Activated T-helper 1 cell treated with anti-CD3 and anti-CD28 coated beads, Interleukin-12 subunit alpha, Interleukin-12 subunit beta, Interleukin-2, Interleukin-4 antibody, amounts not matched to agents 30 ng/mL and 10 ng/mL and 1 ng/mL, durations not matched to agents 14 hours and 24 hours and 36 hours (primary cell): ENCODE data around the gene SNAPC2. TPM values are rescaled to one million over a fixed set of nuclear protein-coding genes. Genes with fewer than 3 reads are reported as not detected.
"Not testable (repeated sequence)": the region's sequence is repeated elsewhere in the genome, so short reads cannot be mapped to it uniquely, and the experiment has no call there.

ENCODE experiments used
- DNase-seq: peaks from one replicate; pipeline ENCODE4 v3.0.0; 2021; ENCODE audit warnings: low spot score
- H3K27ac Mint-ChIP-seq: one replicate; pipeline ENCODE4 v1.8.0; 2021; ENCODE audit warnings: mild to moderate bottlenecking, mixed read lengths
- H3K27me3 Mint-ChIP-seq: one replicate; pipeline ENCODE4 v1.8.0; 2022; ENCODE audit warnings: mild to moderate bottlenecking, moderate library complexity, mixed read lengths; ENCODE audit not compliant: insufficient read depth
- H3K36me3 Mint-ChIP-seq: one replicate; pipeline ENCODE4 v1.8.0; 2021; ENCODE audit warnings: low read depth, mixed read lengths
- H3K4me1 Mint-ChIP-seq: one replicate; pipeline ENCODE4 v1.8.0; 2021; ENCODE audit warnings: low read depth, mixed read lengths
- H3K4me3 Mint-ChIP-seq: one replicate; pipeline ENCODE4 v1.8.0; 2021; ENCODE audit warnings: mild to moderate bottlenecking, moderate library complexity, mixed read lengths
- H3K9me3 Mint-ChIP-seq: one replicate; pipeline ENCODE4 v1.8.0; 2021; ENCODE audit warnings: mixed read lengths
- intact Hi-C: fragments of 100-400 bp; cut with micrococcal nuclease; formaldehyde crosslinking; loops from one replicate; pipeline ENCODE4 v1.15.1; 2024
- total RNA-seq: library from RNA; stranded (reverse); gene quantifications from 2 replicates; pipeline ENCODE4 v1.2.3, GENCODE V29; 2022

SNAPC2 gene
- total RNA-seq, 1 donor from 2014 or later = 21.3 TPM

DNA sequence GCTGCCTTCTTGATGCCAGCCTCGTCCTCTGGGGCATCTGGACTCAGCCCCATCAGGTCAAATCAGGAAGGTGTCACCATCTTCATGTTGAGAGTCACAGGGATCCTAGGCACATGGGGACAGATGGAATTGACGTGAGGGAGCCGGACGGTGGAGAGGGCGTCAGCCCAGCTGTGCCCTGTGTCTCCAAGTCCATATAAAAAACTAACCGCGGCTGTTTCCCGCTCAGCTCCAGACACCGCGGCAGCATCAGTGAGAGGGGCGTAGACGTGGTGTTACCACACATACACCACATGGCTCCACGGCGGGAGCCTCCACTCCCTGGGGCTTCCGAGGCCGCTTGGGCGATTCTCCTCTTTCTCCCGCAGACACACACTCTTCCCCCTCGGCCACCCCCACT, 40.3 kb upstream of the SNAPC2 start:
- Mint-ChIP-seq H3K4me1 (no peaks in the 10 kb centered on the region), H3K27me3 (peaks cover 13% of the 10 kb centered on the region), H3K4me3 (no peak overlapping the region), H3K36me3 (no peaks in the 10 kb centered on the region), H3K27ac (no peak overlapping the region), H3K9me3 (no peaks in the 10 kb centered on the region)
- intact Hi-C loops = no loop called here
- DNase-seq = no peak

DNA sequence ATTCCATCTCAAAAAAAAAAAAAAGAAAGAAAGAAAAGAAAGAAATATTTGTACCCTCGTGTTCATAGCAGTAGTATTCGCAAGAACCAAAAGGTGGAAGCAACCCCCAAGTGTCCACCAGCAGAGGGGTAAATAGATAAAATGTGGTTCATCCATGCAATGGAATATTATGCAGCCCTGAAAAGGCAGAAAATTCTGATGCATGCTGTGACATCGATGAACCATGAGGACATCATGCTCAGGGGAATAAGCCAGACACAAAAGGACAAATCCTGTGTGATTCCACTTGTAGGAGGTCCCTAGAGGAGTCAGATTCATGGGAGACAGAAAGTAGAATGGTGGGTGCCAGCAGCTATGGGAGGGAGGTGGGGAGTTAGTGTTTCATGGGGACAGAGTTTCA, 38.2 kb upstream of the SNAPC2 start:
- Mint-ChIP-seq H3K36me3 (no peaks in the 10 kb centered on the region), H3K4me3 (no peak overlapping the region), H3K4me1 (no peaks in the 10 kb centered on the region), H3K27ac (no peak overlapping the region), H3K27me3 (peaks cover 2% of the 10 kb centered on the region), H3K9me3 (no peaks in the 10 kb centered on the region)
- DNase-seq = no peak
- intact Hi-C loops = no loop called here

DNA sequence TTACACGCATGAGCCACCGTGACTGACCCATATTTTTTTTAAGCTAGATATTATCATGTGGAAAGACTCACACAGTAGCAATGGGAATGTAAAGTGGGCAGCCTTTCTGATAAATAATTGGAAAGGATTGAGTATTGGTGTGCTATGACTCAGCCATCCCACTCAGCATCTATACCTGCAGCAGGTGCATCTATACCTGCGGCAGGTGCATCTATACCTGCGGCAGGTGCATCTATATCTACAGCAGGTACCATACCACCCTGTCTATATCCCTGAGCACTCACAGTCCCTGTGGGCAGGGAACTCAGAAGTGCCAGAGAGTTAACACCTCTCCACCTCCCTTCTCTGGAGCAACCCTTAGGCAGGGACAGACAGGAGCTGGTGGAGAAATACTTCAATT, 37.0 kb upstream of the SNAPC2 start:
- Mint-ChIP-seq H3K27me3 (peaks cover 6% of the 10 kb centered on the region), H3K4me3 (no peak overlapping the region), H3K9me3 (no peaks in the 10 kb centered on the region), H3K4me1 (no peaks in the 10 kb centered on the region), H3K27ac (no peak overlapping the region), H3K36me3 (no peaks in the 10 kb centered on the region)
- intact Hi-C loops = no loop called here
- DNase-seq = no peak

DNA sequence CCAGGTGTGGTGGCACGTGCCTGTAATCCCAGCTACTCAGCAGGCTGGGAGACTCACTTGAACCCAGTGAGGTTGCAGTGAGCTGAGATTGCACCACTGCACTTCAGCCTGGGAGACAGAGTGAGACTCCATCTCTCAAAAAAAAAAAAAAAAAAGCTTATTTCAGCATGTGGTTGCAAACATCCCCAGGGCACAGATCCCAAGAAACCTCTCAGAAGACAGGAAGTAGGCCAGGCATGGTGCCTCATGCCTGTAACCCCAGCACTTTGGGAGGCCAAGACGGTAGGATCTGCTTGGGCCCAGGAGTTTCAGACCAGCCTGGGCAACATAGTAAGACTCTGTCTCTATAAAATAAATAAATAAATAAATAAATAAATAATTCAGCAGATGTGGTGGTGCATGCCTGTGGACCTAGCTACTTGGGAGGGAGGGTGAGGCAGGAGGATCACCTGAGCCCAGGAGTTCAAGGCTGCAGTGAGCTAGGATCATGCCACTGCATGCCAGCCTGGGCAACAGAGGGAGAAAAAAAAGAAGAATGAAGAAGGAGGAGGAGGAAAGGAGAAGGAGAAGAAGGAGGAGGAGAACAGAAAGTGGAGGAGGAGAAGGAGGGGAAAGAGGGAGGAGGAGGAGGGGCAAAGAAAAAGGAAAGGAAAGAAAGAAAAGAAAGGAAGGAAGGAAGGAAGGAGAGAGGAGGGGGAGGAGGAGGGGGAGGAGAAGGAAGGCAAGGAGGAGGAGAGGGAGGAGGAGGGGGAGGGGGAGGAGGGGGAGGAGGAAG, 36.2 kb upstream of the SNAPC2 start:
- H3K36me3 Mint-ChIP-seq = no peaks in the 10 kb centered on the region
- no peak overlapping the region for H3K27ac Mint-ChIP-seq
- DNase-seq = no peak
- H3K9me3 Mint-ChIP-seq = no peaks in the 10 kb centered on the region
- H3K4me1 Mint-ChIP-seq = no peaks in the 10 kb centered on the region
- H3K27me3 Mint-ChIP-seq = peaks cover 9% of the 10 kb centered on the region
- H3K4me3 Mint-ChIP-seq = no peak overlapping the region
- intact Hi-C loops = no loop called here

DNA sequence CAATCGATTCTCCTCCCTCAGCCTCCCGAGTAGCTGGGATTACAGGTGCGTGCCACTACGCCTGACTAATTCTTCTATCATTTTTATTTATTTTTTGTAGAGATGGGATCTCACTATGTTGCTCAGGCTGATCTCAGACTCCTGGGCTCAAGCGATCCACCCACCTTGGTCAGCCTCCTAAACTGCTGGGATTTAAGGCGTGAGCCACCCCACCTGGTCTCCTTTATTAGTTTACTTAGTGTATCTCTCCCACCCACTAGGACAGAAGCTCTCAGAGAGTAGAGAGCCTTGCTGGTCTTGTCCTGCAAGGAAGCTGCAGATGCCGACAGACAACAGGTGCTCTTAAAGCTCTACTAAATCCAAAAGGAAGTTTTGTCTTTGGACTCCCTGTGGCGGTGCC, 34.3 kb upstream of the SNAPC2 start:
- no peak for DNase-seq
- H3K9me3 Mint-ChIP-seq = no peaks in the 10 kb centered on the region
- H3K27me3 Mint-ChIP-seq = peaks cover 13% of the 10 kb centered on the region
- no peaks in the 10 kb centered on the region for H3K4me1 Mint-ChIP-seq
- H3K36me3 Mint-ChIP-seq = no peaks in the 10 kb centered on the region
- no peak overlapping the region for H3K4me3 Mint-ChIP-seq
- H3K27ac Mint-ChIP-seq = no peak overlapping the region
- intact Hi-C loops = no loop called here

DNA sequence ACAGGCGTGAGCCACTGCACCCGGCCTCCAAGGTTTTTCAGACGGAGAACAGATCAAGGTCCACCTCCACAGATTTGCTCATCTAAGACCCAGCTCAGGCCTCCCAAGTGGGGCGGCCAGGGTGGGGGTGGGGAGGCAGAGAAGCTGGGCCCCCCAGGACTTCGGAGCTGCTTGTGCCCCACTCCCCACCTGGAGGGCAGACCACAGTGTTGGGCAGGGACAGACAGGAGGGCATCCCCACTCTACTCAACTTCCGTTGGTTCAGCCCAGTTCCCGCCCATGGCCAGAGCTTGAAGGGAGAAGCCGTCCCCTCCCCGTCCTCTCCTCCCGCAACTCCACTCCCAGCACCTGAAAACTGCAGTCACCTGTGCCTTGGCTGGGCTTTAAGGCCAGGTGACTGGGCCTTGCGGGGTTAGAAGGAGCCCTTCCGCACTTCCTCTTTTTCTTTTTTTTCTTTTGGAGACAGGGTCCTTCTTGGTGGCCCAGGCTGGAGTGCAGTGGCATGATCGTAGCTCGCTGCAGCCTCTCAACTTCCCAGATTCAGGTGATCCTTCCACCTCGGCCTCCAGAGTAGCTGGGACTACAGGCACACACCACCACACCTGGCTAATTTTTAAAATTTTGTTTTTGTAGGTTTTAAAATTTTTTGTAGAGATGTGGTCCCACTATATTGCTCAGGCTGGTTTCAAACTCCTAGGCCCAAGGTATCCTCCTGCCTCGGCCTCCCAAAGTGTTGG, 32.6 kb upstream of the SNAPC2 start:
- peaks cover 22% of the 10 kb centered on the region for H3K27me3 Mint-ChIP-seq
- no peak overlapping the region for H3K4me3 Mint-ChIP-seq
- DNase-seq = no peak
- H3K4me1 Mint-ChIP-seq = no peaks in the 10 kb centered on the region
- no peaks in the 10 kb centered on the region for H3K9me3 Mint-ChIP-seq
- no peak overlapping the region for H3K27ac Mint-ChIP-seq
- H3K36me3 Mint-ChIP-seq = no peaks in the 10 kb centered on the region
- intact Hi-C loops = no loop called here

DNA sequence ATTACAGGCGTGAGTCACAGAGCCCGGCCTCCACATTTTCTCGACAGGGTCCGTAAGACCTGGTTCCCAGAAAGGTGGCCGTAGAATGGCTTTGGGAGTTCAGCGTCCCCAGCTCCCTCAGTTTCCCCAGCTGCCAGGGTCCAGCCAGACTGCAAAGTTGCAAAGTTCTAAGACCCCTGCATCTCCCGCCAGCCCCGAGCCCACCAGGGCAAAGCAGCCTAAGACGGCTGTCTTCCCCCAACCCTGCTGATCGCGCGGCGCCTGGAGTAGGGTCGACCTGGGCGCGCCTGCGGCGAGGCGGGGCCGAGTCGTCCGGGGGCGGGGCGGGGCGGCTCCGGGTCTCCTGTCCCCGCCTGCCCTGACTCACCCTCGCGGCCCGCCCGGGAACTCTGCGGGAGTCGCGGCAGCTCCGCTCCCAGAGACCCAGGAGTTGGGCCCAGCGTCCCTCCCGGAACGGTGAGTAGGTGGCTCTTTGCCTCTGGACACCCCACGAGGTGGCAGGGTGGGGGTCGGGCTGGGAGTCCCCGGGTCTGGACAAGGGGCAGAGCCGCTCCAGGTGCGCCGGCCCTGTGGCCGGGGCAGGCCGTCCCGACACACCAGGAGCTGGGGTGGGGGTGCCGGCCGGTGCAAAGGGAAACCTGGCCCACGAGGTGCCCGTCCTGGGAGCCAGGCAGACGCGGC, 31.9 kb upstream of the SNAPC2 start, which contains the start of gene LRRC8E:
Gene LRRC8E (plus strand): TSS at position 366 of the 681 bp plus-strand sequence. CDS start 7,094 bp downstream, outside the sequence.
- no peaks in the 10 kb centered on the region for H3K9me3 Mint-ChIP-seq
- no peak for DNase-seq
- H3K27me3 Mint-ChIP-seq = peaks cover 22% of the 10 kb centered on the region
- no peaks in the 10 kb centered on the region for H3K36me3 Mint-ChIP-seq
- no peaks in the 10 kb centered on the region for H3K4me1 Mint-ChIP-seq
- no peak within 1 kb of the TSS for H3K27ac Mint-ChIP-seq
- intact Hi-C loops = no loop called here
- no peak within 1 kb of the TSS for H3K4me3 Mint-ChIP-seq

DNA sequence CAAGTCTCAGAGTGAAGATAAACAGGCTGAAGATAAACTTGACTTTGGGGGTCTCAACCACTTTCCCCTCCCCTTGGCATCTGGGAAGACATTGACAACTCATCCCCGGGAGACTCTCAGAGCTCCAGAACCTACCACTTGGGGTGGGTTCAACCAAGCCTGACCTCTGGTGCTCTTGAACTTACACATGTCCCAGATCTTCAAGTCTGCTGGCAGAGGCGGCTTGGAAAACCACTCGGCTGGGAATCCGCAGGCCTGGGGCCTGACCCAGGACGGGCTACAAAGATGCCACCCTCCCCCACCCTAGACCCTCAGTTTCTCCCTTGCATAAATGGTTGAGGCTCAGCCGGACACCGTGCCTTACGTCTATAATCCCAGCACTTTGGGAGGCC, 31.3 kb upstream of the SNAPC2 start:
- peaks cover 22% of the 10 kb centered on the region for H3K27me3 Mint-ChIP-seq
- H3K4me1 Mint-ChIP-seq = no peaks in the 10 kb centered on the region
- DNase-seq = no peak
- H3K36me3 Mint-ChIP-seq = no peaks in the 10 kb centered on the region
- intact Hi-C loops = no loop called here
- no peaks in the 10 kb centered on the region for H3K9me3 Mint-ChIP-seq
- no peak overlapping the region for H3K27ac Mint-ChIP-seq
- no peak overlapping the region for H3K4me3 Mint-ChIP-seq

DNA sequence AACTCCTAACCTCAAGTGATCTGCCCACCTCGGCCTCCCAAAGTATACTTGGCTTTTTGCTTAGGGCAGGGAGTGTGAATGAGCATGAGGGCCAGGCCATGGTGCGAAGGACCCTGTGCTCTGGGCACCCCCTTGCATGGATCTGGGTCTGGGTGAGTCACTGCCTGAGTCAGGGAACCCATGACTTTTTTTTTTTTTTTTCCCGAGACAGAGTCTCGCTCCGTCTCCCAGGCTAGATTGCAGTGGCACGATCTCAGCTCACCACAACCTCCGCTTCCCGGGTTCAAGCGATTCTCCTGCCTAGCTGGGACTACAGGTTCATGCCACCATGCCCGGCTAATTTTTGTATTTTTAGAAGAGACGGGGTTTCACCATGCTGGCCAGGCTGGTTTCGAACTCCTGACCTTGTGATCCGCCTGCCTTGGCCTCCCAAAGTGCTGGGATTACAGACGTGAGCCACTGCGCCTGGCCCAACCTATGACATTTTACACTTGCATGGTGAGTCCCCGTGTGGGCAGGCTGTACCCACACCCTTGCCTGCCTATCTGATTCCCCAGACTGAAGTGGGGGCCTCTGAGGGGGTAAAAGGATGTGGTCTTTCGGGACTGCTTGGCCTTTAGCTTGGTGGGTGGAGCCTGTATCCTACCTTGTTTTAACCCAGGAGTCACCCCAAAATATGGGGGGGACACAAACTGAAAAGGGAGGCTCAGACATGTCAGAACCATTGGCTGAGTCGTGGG, 26.6 kb upstream of the SNAPC2 start:
- H3K36me3 Mint-ChIP-seq, H3K4me1 Mint-ChIP-seq, intact Hi-C loops, H3K9me3 Mint-ChIP-seq, H3K27ac Mint-ChIP-seq, DNase-seq, H3K4me3 Mint-ChIP-seq: not testable (repeated sequence)
- H3K27me3 Mint-ChIP-seq = peaks cover 16% of the 10 kb centered on the region

DNA sequence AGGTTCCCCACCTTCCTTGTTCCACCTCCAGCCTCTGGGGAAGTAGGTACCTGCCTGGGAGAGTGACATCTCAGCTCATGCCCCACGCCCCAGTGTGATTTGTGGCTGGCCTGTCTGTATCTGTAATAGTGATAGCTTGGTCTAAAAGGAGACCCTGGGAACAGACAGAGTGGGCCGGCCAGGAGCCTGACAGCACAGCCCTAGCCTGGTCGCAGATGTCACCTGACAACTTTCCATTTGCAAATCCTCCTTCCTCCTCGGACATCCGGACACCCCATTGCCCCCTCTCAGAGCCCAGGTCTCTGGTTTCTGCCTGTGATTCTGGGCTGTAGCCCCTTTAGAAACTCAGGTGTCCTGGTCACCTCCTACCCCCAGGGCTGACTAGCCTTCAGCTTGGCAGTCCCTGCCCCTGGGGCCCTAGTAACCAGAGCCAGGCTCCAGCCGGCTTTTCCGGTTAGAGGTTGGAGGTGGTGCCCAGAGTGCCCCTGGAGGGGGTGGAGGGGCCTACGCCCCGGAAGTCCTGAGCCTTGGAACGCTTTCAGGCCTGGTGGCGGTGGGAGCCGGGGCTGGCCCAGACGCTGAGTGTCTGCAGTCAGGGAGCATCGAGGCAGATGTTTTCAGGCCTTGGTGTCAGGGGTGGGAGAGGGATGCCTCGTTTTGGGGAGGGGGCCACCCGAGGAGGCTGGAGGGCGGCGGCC, 25.4 kb upstream of the SNAPC2 start:
- no peaks in the 10 kb centered on the region for H3K36me3 Mint-ChIP-seq
- peaks cover 13% of the 10 kb centered on the region for H3K27me3 Mint-ChIP-seq
- H3K4me3 Mint-ChIP-seq = no peak overlapping the region
- no peaks in the 10 kb centered on the region for H3K4me1 Mint-ChIP-seq
- H3K9me3 Mint-ChIP-seq = no peaks in the 10 kb centered on the region
- H3K27ac Mint-ChIP-seq = no peak overlapping the region
- intact Hi-C loops = no loop called here
- DNase-seq = no peak

DNA sequence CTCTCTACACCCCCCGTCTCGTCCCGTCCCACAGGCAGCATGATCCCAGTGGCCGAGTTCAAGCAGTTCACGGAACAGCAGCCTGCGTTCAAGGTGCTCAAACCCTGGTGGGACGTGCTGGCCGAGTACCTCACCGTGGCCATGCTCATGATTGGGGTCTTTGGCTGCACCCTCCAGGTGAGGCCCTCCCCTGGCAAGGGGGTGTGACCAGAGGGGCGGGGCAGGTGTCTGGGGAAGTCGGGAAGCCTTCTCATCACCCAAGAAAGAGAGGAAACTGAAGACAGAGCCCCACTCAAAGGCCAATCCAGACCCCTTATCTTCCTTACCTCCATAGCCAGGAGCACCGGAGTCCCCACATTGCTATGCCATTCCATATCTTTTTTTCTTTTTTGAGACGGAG, 24.6 kb upstream of the SNAPC2 start:
- Mint-ChIP-seq H3K4me1 (no peaks in the 10 kb centered on the region), H3K36me3 (no peaks in the 10 kb centered on the region), H3K27ac (no peak overlapping the region), H3K27me3 (peaks cover 9% of the 10 kb centered on the region), H3K9me3 (no peaks in the 10 kb centered on the region), H3K4me3 (no peak overlapping the region)
- no peak for DNase-seq
- intact Hi-C loops = no loop called here

DNA sequence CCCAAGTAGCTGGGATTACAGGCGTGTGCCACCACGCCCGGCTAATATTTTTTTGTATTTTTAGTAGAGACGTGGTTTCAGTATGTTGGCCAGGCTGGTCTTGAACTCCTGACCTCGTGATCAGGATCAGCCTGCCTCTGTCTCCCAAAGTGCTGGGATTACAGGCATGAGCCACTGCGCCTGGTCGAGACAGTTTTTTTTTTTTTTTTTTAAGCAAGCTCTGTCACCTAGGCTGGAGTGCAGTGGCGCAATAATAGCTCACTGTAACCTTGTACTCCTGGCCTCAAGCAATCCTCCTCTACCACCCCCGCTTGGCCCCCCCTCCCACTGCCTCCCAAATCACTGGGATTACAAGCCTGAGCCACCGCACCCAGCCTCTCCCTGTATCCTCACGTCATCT, 22.8 kb upstream of the SNAPC2 start:
- Mint-ChIP-seq H3K27me3 (no peaks in the 10 kb centered on the region), H3K4me3 (no peak overlapping the region), H3K4me1 (no peaks in the 10 kb centered on the region), H3K9me3 (no peaks in the 10 kb centered on the region), H3K36me3 (no peaks in the 10 kb centered on the region), H3K27ac (no peak overlapping the region)
- intact Hi-C loops = no loop called here
- no peak for DNase-seq
